ENCODE data around the gene FOXK2. TPM values are rescaled to one million over a fixed set of nuclear protein-coding genes. Genes with fewer than 3 reads are reported as not detected.

FOXK2 gene
- total and polyA plus RNA-seq, 2 of the 8 experiments (the other 6 are each of a cell fraction or from before 2014, with no cell fraction given) = 34.7 to 64.9 TPM

DNA sequence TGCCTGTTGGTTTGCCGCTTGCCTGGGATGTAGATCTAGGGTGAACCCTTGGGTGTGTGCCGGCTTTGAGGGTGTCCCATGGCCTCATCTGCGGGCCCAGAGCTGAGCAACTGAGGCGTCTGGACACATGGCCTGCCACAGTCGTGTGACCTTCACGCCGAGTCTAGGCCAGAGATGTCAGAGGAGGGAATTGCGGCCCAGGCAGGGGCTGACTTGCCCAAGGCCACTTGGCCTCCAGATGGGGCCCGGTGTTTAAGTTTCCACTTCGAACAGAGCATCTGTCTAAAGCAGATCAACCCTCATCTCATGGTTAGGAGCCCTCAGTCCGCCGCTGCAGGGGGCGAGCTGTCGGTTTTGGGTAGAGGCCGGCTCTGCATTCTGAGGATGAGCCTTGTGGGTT lies 28.0 kb upstream of the FOXK2 start:
- CTCF ChIA-PET (ENCODE audit: partially characterized antibody) = interaction anchor here (0.9 to 3.7 kb wide), 6 partner anchors 9 to 62 kb away, joined by 3 to 20 read pairs (median 6); no protein-coding TSS in a partner anchor
- H3K4me3 ChIP-seq (ENCODE audit: extremely low read depth in 1 of 4, insufficient read depth in 2 of 4, low read depth in 3 of 4, low read length in 4 of 4) = no peak overlapping the region
- H3K23me2 ChIP-seq (ENCODE audit: low read depth, low read length) = no peaks in the 10 kb centered on the region

More for the DNA sequence above, 28.0 kb upstream of the FOXK2 start:
- 0 out of 2 replicates have a peak overlapping the region, but pooled peaks have one; percentile 23 for H2BK12ac ChIP-seq (ENCODE audit: low read depth, low read length)
- no peak overlapping the region for H3K9ac ChIP-seq (replicated peaks in 1 of 4; ENCODE audit: extremely low read depth in 1 of 4, low read depth in 3 of 4, low read length in 3 of 4)
- no peak overlapping the region; the same call in 1 of the 2 replicates for H2AK5ac ChIP-seq (ENCODE audit: low read depth, low read length)
- H2BK15ac ChIP-seq (ENCODE audit: low read length) = no peak overlapping the region
- DNase-seq (ENCODE audit: low read depth in 1 of 2, low spot score in 2 of 2) = no peak
- H3K27me3 ChIP-seq (replicated peaks in 1 of 4; ENCODE audit: control insufficient read depth in 3 of 4, extremely low read depth in 1 of 4, insufficient read depth in 3 of 4, low read length in 3 of 4) = peaks cover 2 to 12% (median 7%) of the 10 kb centered on the region in 4 experiments; a peak in 6 of 7 replicates
- H2BK120ac ChIP-seq (replicated peaks; ENCODE audit: low read depth, low read length) = no peak overlapping the region
- H4K20me1 ChIP-seq (replicated peaks in 1 of 2; ENCODE audit: control insufficient read depth in 1 of 2, insufficient read depth in 2 of 2, low read length in 2 of 2) = peaks cover 0 to 1% of the 10 kb centered on the region in 2 experiments
- TF ChIP-seq CHD2 (IDR thresholded peaks at IDR 0.05; ENCODE audit: low read length) = no peak
- no peak for TF ChIP-seq JUN (IDR thresholded peaks at IDR 0.05; ENCODE audit: low read depth, low read length)
- TF ChIP-seq POU5F1 (IDR thresholded peaks at IDR 0.05; ENCODE audit: low read depth, low read length) = no peak
- TF ChIP-seq KDM1A (IDR thresholded peaks at IDR 0.05; ENCODE audit: borderline replicate concordance, low read length) = no peak
- no peak for TF ChIP-seq MAFK (IDR thresholded peaks at IDR 0.05; ENCODE audit: low read depth, low read length)
- no peak for TF ChIP-seq YY1 (IDR thresholded peaks at IDR 0.05; ENCODE audit: low read depth, low read length)
- TF ChIP-seq, protein P1, sequence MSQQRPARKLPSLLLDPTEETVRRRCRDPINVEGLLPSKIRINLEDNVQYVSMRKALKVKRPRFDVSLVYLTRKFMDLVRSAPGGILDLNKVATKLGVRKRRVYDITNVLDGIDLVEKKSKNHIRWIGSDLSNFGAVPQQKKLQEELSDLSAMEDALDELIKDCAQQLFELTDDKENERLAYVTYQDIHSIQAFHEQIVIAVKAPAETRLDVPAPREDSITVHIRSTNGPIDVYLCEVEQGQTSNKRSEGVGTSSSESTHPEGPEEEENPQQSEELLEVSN (IDR thresholded peaks at IDR 0.05) = no peak
- no peak for TF ChIP-seq RFX5 (IDR thresholded peaks at IDR 0.05; ENCODE audit: borderline replicate concordance, low read depth, low read length)
- no peak for TF ChIP-seq SIN3A (conservative IDR thresholded peaks at IDR 0.05 in 1 of 2, IDR thresholded peaks at IDR 0.05 in 1 of 2; ENCODE audit: low read depth in 1 of 2, low read length in 2 of 2)
- no peak for TF ChIP-seq ASH2L (IDR thresholded peaks at IDR 0.05; ENCODE audit: low read length)
- H3K4ac ChIP-seq (replicated peaks; ENCODE audit: insufficient read length, low read depth, low read length) = no peak overlapping the region
- H3K27ac ChIP-seq (ENCODE audit: low read depth, low read length) = no peak overlapping the region
- no peak overlapping the region for H3K23ac ChIP-seq (ENCODE audit: insufficient read length)
- peaks cover 0 to 15% (median 7%) of the 10 kb centered on the region in 4 experiments; a peak in 4 of 8 replicates for H3K36me3 ChIP-seq (ENCODE audit: control insufficient read depth in 2 of 4, insufficient read depth in 4 of 4, low read length in 3 of 4)
- no peak overlapping the region for H4K91ac ChIP-seq (replicated peaks; ENCODE audit: insufficient read length, low read length)
- H2BK20ac ChIP-seq (ENCODE audit: low read length) = no peak overlapping the region
- H3K14ac ChIP-seq (ENCODE audit: insufficient read length) = no peak overlapping the region
- H4K8ac ChIP-seq (ENCODE audit: extremely low read depth, insufficient read depth, low read length) = no peak overlapping the region
- H3K56ac ChIP-seq (replicated peaks; ENCODE audit: insufficient read length, low read depth, low read length) = no peak overlapping the region
- no peak overlapping the region; the same call in 1 of the 2 replicates for H2BK5ac ChIP-seq (ENCODE audit: low read depth, low read length)
- no peak overlapping the region for H2AFZ ChIP-seq (ENCODE audit: low read length)
- H3K79me1 ChIP-seq (ENCODE audit: low read depth, low read length) = no peaks in the 10 kb centered on the region
- WGBS, 2 experiments (ENCODE audit: extremely low coverage in 1 of 2, insufficient coverage in 1 of 2, insufficient read length in 1 of 2, insufficient replicate concordance in 2 of 2, low coverage in 1 of 2, low lambda C conversion rate in 2 of 2, missing lambda C conversion rate in 1 of 2) = 88% methylated on average over 15 of the region's 15 CpGs; no CpG with 5 or more reads in 1 of the 2 experiments
- no peak overlapping the region for H3K18ac ChIP-seq (ENCODE audit: extremely low read depth, low read length)
- no peaks in the 10 kb centered on the region for H3K79me2 ChIP-seq (ENCODE audit: control insufficient read depth in 1 of 2, insufficient read depth in 2 of 2, low read length in 2 of 2)
- no peak overlapping the region for H3K4me2 ChIP-seq (ENCODE audit: insufficient read depth in 1 of 2, low read depth in 2 of 2, low read length in 2 of 2)
- H4K5ac ChIP-seq (ENCODE audit: insufficient read length, low read depth, low read length) = no peak overlapping the region
- no peaks in the 10 kb centered on the region for H3K9me3 ChIP-seq (ENCODE audit: insufficient read depth in 2 of 2, low read depth in 1 of 2, low read length in 1 of 2)
- POLR2A ChIA-PET (ENCODE audit: partially characterized antibody) = interaction anchor here (0.6 to 2.1 kb wide), 3 partner anchors 11 to 255 kb away, joined by 4 to 7 read pairs (median 4); no protein-coding TSS in a partner anchor
- no peak for FAIRE-seq
- H3K4me1 ChIP-seq (replicated peaks in 1 of 4; ENCODE audit: control insufficient read depth in 3 of 4, insufficient read depth in 4 of 4, low read length in 3 of 4) = peaks cover 0 to 15% (median 7%) of the 10 kb centered on the region in 4 experiments; a peak in 6 of 7 replicates
